Fibroblast of lung (primary cell): ENCODE data around the gene HIBCH. TPM values are rescaled to one million over a fixed set of nuclear protein-coding genes. Genes with fewer than 3 reads are reported as not detected.

ENCODE experiments used
- DNase-seq, 2 donors: peaks; one replicate each; pipeline versions ENCODE4 v3.0.0 to v3.0.0-alpha.2; 2010; ENCODE audit warnings: low read depth in 2 of 2
- H2AFZ ChIP-seq: 2 replicates; pipeline ENCODE4 v1.5.1; 2012; ENCODE audit warnings: low read length, control low read depth, inconsistent platforms
- H3K27ac ChIP-seq: 2 replicates; pipeline ENCODE4 v1.5.1; 2011; ENCODE audit warnings: low read length, control low read depth; ENCODE audit not compliant: insufficient read depth
- H3K27me3 ChIP-seq: 2 replicates; pipeline ENCODE4 v1.5.1; 2011; ENCODE audit warnings: mild to moderate bottlenecking, low read length; ENCODE audit not compliant: control insufficient read depth, insufficient read depth
- H3K36me3 ChIP-seq: 2 replicates; pipeline ENCODE4 v1.5.1; 2011; ENCODE audit warnings: low read length; ENCODE audit not compliant: control insufficient read depth, insufficient read depth
- H3K4me1 ChIP-seq: 2 replicates; pipeline ENCODE4 v1.5.1; 2011; ENCODE audit warnings: low read length; ENCODE audit not compliant: control insufficient read depth, insufficient read depth; ENCODE audit errors: extremely low read depth
- H3K4me2 ChIP-seq: 2 replicates; pipeline ENCODE4 v1.5.1; 2011; ENCODE audit warnings: low read length, control low read depth; ENCODE audit not compliant: insufficient read depth; ENCODE audit errors: extremely low read depth
- H3K4me3 ChIP-seq, 4 experiments: fragments of 200-600 bp in 1 of 4; sonication (generic) in 1 of 4; replicated peaks in 1 of 4; 2 replicates each; pipeline ENCODE4 v1.5.1; 2011 to 2016; ENCODE audit warnings: low read length in 4 of 4, low read depth in 3 of 4, mild to moderate bottlenecking in 3 of 4, control low read depth in 2 of 4, inconsistent platforms in 1 of 4, mixed read lengths in 1 of 4; ENCODE audit not compliant: insufficient read depth in 1 of 4; ENCODE audit errors: control extremely low read depth in 1 of 4
- H3K79me2 ChIP-seq: 2 replicates; pipeline ENCODE4 v1.5.1; 2012; ENCODE audit warnings: mild to moderate bottlenecking, low read length, inconsistent platforms; ENCODE audit not compliant: control insufficient read depth, insufficient read depth
- H3K9ac ChIP-seq: 2 replicates; pipeline ENCODE4 v1.5.1; 2011; ENCODE audit warnings: mild to moderate bottlenecking, low read length, control low read depth; ENCODE audit not compliant: insufficient read depth
- H3K9me3 ChIP-seq: 2 replicates; pipeline ENCODE4 v1.5.1; 2012; ENCODE audit warnings: low read depth, low read length; ENCODE audit not compliant: control insufficient read depth, insufficient read depth
- H4K20me1 ChIP-seq: 2 replicates; pipeline ENCODE4 v1.5.1; 2011; ENCODE audit warnings: low read length; ENCODE audit not compliant: control insufficient read depth, insufficient read depth; ENCODE audit errors: extremely low read depth
- EZH2 ChIP-seq: IDR thresholded peaks from 2 replicates; pipeline ENCODE4 v1.5.1; 2012; ENCODE audit warnings: low read length, control low read depth, mild to moderate bottlenecking; ENCODE audit errors: missing control alignments
- polyA plus RNA-seq, 2 donors: library from polyadenylated mRNA; depleted of rRNA in 1 of 2; stranded (reverse) in 1 of 2; unstranded in 1 of 2; fragments of >200 nt; gene quantifications; 2 replicates each; pipeline ENCODE4 v1.2.1, GENCODE V29; 2011 to 2012; ENCODE audit warnings: missing spikeins in 1 of 2
- total RNA-seq: library from RNA; depleted of rRNA; stranded (reverse); fragments of >200 nt; gene quantifications from 2 replicates; pipeline ENCODE4 v1.2.1, GENCODE V29; 2014
- TF ChIP-seq, protein P1 (sequence below), 2 donors: IDR thresholded peaks in 1 of 2; conservative IDR thresholded peaks in 1 of 2; 1 replicate in 1 of 2; 2 replicates in 1 of 2; pipeline ENCODE4 v1.5.1; 2011 to 2012; ENCODE audit warnings: low read length in 2 of 2, control low read depth in 1 of 2, inconsistent platforms in 1 of 2, low read depth in 1 of 2, mild to moderate bottlenecking in 1 of 2

The HIBCH gene
- total and polyA plus RNA-seq, 2 donors (not counting 1 experiment from before 2014, with no cell fraction given): 14.9 to 19.2 TPM

DNA sequence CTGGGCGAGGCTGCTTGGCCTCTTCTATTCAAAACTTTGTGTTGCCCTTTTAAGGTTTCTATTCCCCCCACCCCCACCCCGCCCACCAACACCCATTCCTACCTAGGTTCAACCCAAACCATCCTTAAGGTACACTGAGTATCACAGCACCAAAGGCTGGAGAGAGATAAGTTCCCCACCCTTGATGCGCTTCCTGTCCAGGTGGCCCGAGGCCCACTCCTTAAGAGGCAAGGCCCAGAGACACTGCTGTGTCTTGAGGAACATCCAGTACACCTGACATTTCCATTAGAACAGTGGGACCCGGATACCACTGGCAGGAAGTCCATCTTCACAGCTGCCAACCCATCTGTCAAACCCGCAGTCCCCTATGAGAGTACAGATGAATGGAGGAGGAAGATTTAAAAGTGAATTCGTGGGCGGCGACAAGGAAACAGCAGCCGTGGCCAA lies 23.5 kb upstream of the HIBCH start:
- H3K9me3 ChIP-seq: no peaks in the 10 kb centered on the region
- H3K36me3 ChIP-seq: no peaks in the 10 kb centered on the region
- peaks cover 22% of the 10 kb centered on the region for H3K79me2 ChIP-seq
- H3K27me3 ChIP-seq: no peaks in the 10 kb centered on the region
- H3K9ac ChIP-seq: peak overlapping the region; percentile 86
- H3K4me3 ChIP-seq: peak overlapping the region; percentile 40 to 75 (median 67)
- H2AFZ ChIP-seq: peak overlapping the region; percentile 81
- H3K4me2 ChIP-seq: peak overlapping the region; percentile 75
- no peaks in the 10 kb centered on the region for H4K20me1 ChIP-seq
- H3K4me1 ChIP-seq: no peaks in the 10 kb centered on the region
- peak overlapping the region; percentile 87 for H3K27ac ChIP-seq
- no peak for DNase-seq
- TF ChIP-seq, protein P1, sequence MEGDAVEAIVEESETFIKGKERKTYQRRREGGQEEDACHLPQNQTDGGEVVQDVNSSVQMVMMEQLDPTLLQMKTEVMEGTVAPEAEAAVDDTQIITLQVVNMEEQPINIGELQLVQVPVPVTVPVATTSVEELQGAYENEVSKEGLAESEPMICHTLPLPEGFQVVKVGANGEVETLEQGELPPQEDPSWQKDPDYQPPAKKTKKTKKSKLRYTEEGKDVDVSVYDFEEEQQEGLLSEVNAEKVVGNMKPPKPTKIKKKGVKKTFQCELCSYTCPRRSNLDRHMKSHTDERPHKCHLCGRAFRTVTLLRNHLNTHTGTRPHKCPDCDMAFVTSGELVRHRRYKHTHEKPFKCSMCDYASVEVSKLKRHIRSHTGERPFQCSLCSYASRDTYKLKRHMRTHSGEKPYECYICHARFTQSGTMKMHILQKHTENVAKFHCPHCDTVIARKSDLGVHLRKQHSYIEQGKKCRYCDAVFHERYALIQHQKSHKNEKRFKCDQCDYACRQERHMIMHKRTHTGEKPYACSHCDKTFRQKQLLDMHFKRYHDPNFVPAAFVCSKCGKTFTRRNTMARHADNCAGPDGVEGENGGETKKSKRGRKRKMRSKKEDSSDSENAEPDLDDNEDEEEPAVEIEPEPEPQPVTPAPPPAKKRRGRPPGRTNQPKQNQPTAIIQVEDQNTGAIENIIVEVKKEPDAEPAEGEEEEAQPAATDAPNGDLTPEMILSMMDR (conservative IDR thresholded peaks at IDR 0.05 in 1 of 2, IDR thresholded peaks at IDR 0.05 in 1 of 2; ENCODE audit: low read depth in 1 of 2, low read length in 2 of 2): no peak
- no peak for TF ChIP-seq EZH2

DNA sequence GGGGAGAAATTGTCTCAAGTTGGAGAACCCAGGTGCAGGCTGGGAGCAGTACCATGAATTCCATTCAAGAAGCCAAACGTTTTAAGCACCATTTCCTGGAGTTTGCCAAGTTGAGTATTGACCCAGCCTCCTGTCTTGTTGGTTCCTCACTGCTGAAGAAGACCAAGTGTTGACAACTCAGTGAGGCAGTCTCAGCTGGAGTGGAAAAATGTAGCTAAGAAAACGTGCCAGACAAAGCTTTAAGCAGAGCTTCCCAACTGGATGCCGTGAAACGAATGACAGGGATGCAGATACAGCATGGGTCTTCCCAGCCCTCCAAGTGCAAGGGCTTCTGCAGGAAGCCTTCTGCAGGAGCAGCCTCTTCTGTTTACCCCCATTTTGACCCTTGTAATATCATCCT lies 23.0 kb upstream of the HIBCH start:
- no peak overlapping the region for H3K4me2 ChIP-seq
- no peak overlapping the region for H3K27ac ChIP-seq
- TF ChIP-seq, protein P1 (conservative IDR thresholded peaks at IDR 0.05 in 1 of 2, IDR thresholded peaks at IDR 0.05 in 1 of 2; ENCODE audit: low read depth in 1 of 2, low read length in 2 of 2): no peak
- TF ChIP-seq EZH2: no peak
- H3K9me3 ChIP-seq: no peaks in the 10 kb centered on the region
- H3K79me2 ChIP-seq: peaks cover 22% of the 10 kb centered on the region
- H3K4me1 ChIP-seq: no peaks in the 10 kb centered on the region
- H4K20me1 ChIP-seq: no peaks in the 10 kb centered on the region
- no peak for DNase-seq
- H3K36me3 ChIP-seq: no peaks in the 10 kb centered on the region
- no peaks in the 10 kb centered on the region for H3K27me3 ChIP-seq
- H3K4me3 ChIP-seq: no peak overlapping the region
- no peak overlapping the region for H3K9ac ChIP-seq
- H2AFZ ChIP-seq: peak overlapping the region; percentile 22

DNA sequence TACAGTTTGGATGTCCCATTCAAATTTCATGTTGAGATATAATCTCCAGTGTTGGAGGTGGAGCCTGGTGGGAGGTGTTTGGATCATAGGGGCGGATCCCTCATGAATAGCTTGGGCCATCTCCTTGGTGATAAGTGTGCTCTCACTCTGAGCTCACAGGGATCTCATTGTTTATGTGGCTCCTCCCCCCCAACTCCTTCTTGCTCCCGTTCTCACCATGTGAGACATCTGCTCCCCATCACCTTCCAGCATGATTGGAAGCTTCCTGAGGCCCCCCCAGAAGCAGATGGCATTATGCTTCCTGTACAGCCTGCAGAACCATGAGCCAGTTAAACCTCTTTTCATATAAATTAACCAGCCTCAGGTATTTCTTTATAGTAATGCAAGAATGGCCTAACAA lies 20.7 kb upstream of the HIBCH start:
- peaks cover 7% of the 10 kb centered on the region for H3K79me2 ChIP-seq
- H4K20me1 ChIP-seq: no peaks in the 10 kb centered on the region
- no peak overlapping the region for H3K4me3 ChIP-seq
- no peak for TF ChIP-seq EZH2
- TF ChIP-seq, protein P1 (conservative IDR thresholded peaks at IDR 0.05 in 1 of 2, IDR thresholded peaks at IDR 0.05 in 1 of 2; ENCODE audit: low read depth in 1 of 2, low read length in 2 of 2): no peak
- H3K27me3 ChIP-seq: no peaks in the 10 kb centered on the region
- H3K4me1 ChIP-seq: no peaks in the 10 kb centered on the region
- DNase-seq: peak; percentile 11 to 21
- H3K9me3 ChIP-seq: no peaks in the 10 kb centered on the region
- no peak overlapping the region for H3K27ac ChIP-seq
- H2AFZ ChIP-seq: no peak overlapping the region
- H3K9ac ChIP-seq: no peak overlapping the region
- no peak overlapping the region for H3K4me2 ChIP-seq
- H3K36me3 ChIP-seq: no peaks in the 10 kb centered on the region
